ENCODE measurements around the gene RAD51B.

Gene RAD51B

GRCh38 chr14:68075382-68076029 is 255.9 kb downstream of the RAD51B start:
- no peaks in the 10 kb centered on the region for H3K9me3 ChIP-seq (replicated peaks; ENCODE audit: insufficient read depth, low read length)
- no peaks in the 10 kb centered on the region for H3K79me2 ChIP-seq (ENCODE audit: low read length)
- H3K4me1 ChIP-seq (ENCODE audit: low read length), result no peaks in the 10 kb centered on the region
- TF ChIP-seq CTCF (IDR thresholded peaks at IDR 0.05; ENCODE audit: low read length) (no peak), EZH2 (optimal IDR thresholded peaks at IDR 0.05; ENCODE audit: low read depth, low read length) (no peak), EZH2phosphoT487 (IDR thresholded peaks at IDR 0.05; ENCODE audit: low read length) (no peak)
- H3K4me3 ChIP-seq (ENCODE audit: low read length), result no peak overlapping the region
- H4K20me1 ChIP-seq (ENCODE audit: insufficient read depth, low read length), result no peaks in the 10 kb centered on the region
- H3K9ac ChIP-seq (ENCODE audit: low read length), result no peak overlapping the region
- H3K9me2 ChIP-seq (replicated peaks; ENCODE audit: insufficient read depth, low read length), result no peaks in the 10 kb centered on the region
- H3K27me3 ChIP-seq (replicated peaks; ENCODE audit: insufficient read depth, low read length), result no peaks in the 10 kb centered on the region
- no peak for DNase-seq
- H2AFZ ChIP-seq (ENCODE audit: low read length), result no peak overlapping the region
- H3F3A ChIP-seq (ENCODE audit: insufficient read depth, low read length), result no peaks in the 10 kb centered on the region
- no peaks in the 10 kb centered on the region for H3K36me3 ChIP-seq (replicated peaks; ENCODE audit: insufficient read depth, low read length)
- H3K27ac ChIP-seq (ENCODE audit: low read length), result no peak overlapping the region
- H3K4me2 ChIP-seq (ENCODE audit: low read depth, low read length), result no peak overlapping the region

DNA sequence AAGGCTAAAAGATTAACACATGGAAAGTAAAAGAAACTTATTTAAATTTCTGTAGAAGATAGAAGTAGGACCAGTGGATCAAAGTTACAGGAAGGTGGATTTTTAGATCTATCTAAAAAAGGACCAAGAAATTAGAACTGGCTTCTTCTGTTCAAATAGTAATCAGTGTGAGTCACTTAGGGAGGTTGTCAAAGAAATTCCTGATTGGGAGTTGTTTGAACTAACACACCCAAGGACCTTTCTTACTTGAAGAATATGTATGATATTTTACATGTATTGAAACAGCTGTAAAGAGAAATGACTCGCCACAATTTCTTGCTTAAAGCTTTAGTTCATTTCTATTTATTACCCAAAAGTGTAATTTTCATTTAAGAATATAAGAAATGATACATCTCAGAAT is 256.9 kb downstream of the RAD51B start:
- H3F3A ChIP-seq (ENCODE audit: insufficient read depth, low read length), result no peaks in the 10 kb centered on the region
- H3K79me2 ChIP-seq (ENCODE audit: low read length), result no peaks in the 10 kb centered on the region
- no peak overlapping the region for H3K4me2 ChIP-seq (ENCODE audit: low read depth, low read length)
- H3K4me3 ChIP-seq (ENCODE audit: low read length), result no peak overlapping the region
- no peak overlapping the region for H3K27ac ChIP-seq (ENCODE audit: low read length)
- no peaks in the 10 kb centered on the region for H3K36me3 ChIP-seq (replicated peaks; ENCODE audit: insufficient read depth, low read length)
- no peaks in the 10 kb centered on the region for H3K4me1 ChIP-seq (ENCODE audit: low read length)
- no peak overlapping the region for H2AFZ ChIP-seq (ENCODE audit: low read length)
- H4K20me1 ChIP-seq (ENCODE audit: insufficient read depth, low read length), result no peaks in the 10 kb centered on the region
- no peak overlapping the region for H3K9ac ChIP-seq (ENCODE audit: low read length)
- TF ChIP-seq CTCF (IDR thresholded peaks at IDR 0.05; ENCODE audit: low read length) (no peak), EZH2phosphoT487 (IDR thresholded peaks at IDR 0.05; ENCODE audit: low read length) (no peak), EZH2 (optimal IDR thresholded peaks at IDR 0.05; ENCODE audit: low read depth, low read length) (no peak)
- no peak for DNase-seq
- no peaks in the 10 kb centered on the region for H3K9me2 ChIP-seq (replicated peaks; ENCODE audit: insufficient read depth, low read length)
- H3K9me3 ChIP-seq (replicated peaks; ENCODE audit: insufficient read depth, low read length), result no peaks in the 10 kb centered on the region
- no peaks in the 10 kb centered on the region for H3K27me3 ChIP-seq (replicated peaks; ENCODE audit: insufficient read depth, low read length)

GRCh38 chr14:68079941-68080697 is 260.5 kb downstream of the RAD51B start:
- Histone ChIP-seq H3K9me3 (replicated peaks; ENCODE audit: insufficient read depth, low read length) (no peaks in the 10 kb centered on the region), H3K9me2 (replicated peaks; ENCODE audit: insufficient read depth, low read length) (no peaks in the 10 kb centered on the region), H3K27ac (ENCODE audit: low read length) (no peak overlapping the region), H3K4me2 (ENCODE audit: low read depth, low read length) (no peak overlapping the region), H3K36me3 (replicated peaks; ENCODE audit: insufficient read depth, low read length) (no peaks in the 10 kb centered on the region), H3K4me3 (ENCODE audit: low read length) (no peak overlapping the region), H3K27me3 (replicated peaks; ENCODE audit: insufficient read depth, low read length) (no peaks in the 10 kb centered on the region), H3K9ac (ENCODE audit: low read length) (no peak overlapping the region), H2AFZ (ENCODE audit: low read length) (no peak overlapping the region), H4K20me1 (ENCODE audit: insufficient read depth, low read length) (no peaks in the 10 kb centered on the region), H3K4me1 (ENCODE audit: low read length) (no peaks in the 10 kb centered on the region), H3K79me2 (ENCODE audit: low read length) (no peaks in the 10 kb centered on the region), H3F3A (ENCODE audit: insufficient read depth, low read length) (no peaks in the 10 kb centered on the region)
- no peak for TF ChIP-seq EZH2phosphoT487 (IDR thresholded peaks at IDR 0.05; ENCODE audit: low read length)
- no peak for TF ChIP-seq CTCF (IDR thresholded peaks at IDR 0.05; ENCODE audit: low read length)
- no peak for TF ChIP-seq EZH2 (optimal IDR thresholded peaks at IDR 0.05; ENCODE audit: low read depth, low read length)
- DNase-seq, result no peak
